ENCODE results near the gene DCLK2.

- TF ChIP-seq POLR2A (IDR thresholded peaks at IDR 0.05; ENCODE audit: low read length) (no peak), GATA1 (IDR thresholded peaks at IDR 0.05; ENCODE audit: low read depth, low read length) (no peak)
These were observed 55.4 kb downstream of the DCLK2 start for GRCh38 chr4:150133605-150134004.

Data from erythroblast (primary cell).